Measurements from ENCODE around the gene GLYATL2.

GLYATL2 gene, protein sequence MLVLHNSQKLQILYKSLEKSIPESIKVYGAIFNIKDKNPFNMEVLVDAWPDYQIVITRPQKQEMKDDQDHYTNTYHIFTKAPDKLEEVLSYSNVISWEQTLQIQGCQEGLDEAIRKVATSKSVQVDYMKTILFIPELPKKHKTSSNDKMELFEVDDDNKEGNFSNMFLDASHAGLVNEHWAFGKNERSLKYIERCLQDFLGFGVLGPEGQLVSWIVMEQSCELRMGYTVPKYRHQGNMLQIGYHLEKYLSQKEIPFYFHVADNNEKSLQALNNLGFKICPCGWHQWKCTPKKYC

DNA sequence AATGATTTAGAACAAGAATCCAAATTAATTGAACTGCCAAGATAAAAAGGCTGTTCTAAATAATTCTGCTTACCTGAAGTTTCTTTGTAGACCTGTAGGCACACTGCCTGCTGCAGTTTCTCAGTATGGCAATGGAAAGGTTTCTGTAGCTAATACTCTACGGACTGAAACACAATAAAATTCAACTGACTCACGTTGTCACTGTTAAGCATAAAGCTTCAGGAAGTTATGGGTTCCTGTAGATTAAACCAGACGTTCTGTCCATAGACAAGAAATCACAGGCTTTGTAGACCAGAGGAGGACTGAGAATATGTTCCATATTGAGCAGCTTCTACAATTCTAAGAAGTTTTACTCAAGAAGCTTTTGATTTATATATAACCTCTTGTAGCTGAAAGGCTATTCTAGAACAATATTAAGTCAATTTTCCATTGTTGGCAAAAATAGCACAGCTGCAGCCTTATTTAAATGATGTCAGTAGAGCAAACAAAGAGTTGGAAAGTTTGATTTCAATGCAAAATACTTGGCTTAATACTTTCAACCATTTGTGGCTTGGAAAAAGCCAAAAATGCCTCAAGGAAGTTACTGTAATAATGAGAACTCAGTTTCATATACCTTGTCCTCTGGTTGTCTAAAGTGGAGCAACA is at the start of gene GLYATL2:
TSS of gene GLYATL2 (minus strand) at position 344 of the 645 bp plus-strand sequence. CDS start 5,092 bp downstream, outside the sequence.
- FAIRE-seq: no peak

DNA sequence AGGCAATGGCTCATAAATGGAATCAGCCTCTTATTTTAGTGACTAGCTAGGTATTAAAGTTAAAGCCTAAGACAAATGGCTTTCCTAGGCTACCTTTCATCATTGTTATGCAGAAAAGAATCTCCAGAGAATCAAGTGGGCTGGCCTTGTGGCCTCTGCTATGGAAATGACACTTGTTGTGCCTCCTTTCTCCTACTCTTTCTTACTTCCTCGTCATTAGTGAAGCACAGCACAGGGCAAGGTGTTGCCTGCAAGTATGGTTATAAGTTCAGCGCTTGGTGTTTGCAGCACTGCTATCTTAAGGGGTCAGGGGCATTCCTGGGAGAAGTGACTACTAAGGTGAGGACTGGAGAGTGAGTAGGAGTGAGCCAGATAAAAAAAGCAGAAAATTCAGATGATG is 49.4 kb upstream of the GLYATL2 start:
- FAIRE-seq: no peak

DNA sequence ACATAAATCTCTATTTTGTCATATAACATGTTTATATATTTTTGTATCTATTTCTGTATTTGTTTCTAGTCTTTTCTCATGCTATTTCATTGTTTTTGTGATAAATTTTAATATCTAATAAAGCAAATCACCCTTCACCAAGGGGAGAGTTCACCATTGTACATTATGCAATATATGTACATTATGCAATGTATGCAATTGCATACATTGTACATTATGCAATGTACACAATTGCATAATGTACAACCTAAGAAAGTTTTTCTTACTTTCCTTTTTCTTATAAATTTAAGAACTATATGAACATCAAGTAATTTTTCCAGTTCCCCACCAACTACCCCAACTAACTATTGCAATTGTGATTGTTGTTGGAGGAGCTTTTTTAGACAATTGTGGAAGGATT is 44.1 kb upstream of the GLYATL2 start:
- FAIRE-seq: no peak

DNA sequence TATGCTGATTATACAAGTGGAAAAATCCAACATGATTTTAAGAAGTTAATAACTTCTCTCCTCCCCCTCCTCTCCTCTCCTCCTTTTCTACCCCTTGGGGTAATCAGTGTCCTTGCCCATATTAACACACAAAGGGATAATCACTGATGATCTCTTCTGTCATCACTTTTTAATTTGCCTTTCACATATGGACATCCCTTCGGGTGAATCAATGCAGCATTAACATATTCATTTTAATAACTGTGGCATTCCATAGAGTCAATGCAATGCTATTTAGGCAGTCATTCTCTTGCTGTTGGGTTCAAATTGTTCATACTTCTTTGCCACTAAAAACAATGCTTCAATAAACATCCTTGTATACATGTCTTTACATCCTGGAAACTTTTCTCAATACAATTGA is 42.9 kb upstream of the GLYATL2 start:
- FAIRE-seq: no peak

DNA sequence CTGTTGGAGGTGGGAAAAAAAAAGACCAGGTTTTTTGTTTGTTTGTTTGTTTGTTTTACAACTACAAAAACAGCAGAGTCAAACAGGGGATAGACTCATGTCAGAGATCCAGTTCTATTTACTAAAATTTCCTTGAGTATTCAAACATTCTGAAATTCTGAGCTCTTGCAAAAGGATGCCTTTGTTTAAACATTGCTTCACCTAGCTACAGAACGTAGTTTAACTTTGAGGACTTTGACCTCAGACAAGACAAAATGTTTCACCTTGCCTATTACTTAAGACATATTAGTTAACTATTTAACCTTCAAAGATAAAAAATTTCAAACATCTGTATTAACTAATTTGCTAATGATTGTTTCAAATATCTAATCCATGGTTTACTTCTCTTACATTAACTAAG is 36.1 kb upstream of the GLYATL2 start:
- no peak for FAIRE-seq

DNA sequence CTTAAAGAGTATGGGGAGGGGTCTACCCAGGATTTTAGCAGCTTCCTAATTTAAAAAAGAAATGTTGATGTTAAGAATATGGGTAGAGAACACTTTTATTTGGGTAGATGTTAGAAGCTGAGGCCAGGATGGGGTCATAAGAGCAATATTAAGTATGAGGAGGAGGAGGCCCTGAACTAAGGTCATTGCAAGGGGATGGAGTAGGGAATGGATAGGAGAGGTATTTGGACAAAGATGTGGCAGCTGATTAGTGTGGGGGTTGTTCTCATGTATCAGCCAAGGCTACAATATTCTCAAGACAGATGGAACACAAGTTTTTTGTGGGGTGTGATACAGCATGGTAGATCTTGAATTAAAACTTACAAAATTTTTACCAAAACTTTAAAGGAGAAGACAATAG is 35.7 kb upstream of the GLYATL2 start:
- no peak for FAIRE-seq

- no peak for FAIRE-seq
Observed at GRCh38 chr11:58867556-58867955, 23.1 kb upstream of the GLYATL2 start.

DNA sequence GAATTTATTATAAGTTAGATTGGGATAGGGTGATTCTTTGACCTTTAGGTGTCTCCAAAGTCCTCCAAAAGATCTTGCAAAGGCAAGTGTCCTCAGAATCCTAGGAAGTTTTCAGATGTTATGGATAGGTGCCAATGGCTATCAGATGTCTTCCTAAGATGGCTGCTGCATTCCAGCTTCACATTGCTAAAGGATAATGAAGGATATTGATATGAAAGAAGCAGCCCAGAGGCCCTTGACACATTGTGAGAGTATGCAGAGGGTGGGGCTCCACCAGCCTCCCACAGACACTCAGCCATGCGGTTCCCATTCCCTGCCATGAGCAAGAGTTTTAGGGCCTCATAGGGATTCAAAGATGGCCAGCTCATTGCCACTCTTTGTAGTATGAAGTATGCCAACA is 22.3 kb upstream of the GLYATL2 start:
- no peak for FAIRE-seq

DNA sequence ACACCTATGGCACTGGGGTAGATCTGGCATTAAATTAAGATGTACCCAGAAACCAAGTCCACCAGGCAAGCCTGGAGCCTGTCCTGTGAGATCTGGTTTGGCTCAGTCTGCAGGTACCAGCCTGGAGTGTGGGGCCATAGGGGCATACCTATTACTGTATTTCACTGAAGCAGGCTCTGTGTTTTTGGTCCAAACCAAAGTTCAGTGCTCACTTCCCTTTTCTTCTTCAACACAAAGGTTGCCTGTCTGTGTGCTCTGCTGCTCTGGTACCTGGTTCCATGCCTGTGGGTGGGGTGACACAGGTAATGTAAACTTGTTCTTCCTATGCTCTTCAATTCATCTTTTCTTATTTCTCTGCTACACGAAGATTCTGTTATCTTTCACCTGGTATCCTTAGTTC is 19.8 kb upstream of the GLYATL2 start:
- no peak for FAIRE-seq

- FAIRE-seq: no peak
Observed at GRCh38 chr11:58863697-58864096, 19.2 kb upstream of the GLYATL2 start.

DNA sequence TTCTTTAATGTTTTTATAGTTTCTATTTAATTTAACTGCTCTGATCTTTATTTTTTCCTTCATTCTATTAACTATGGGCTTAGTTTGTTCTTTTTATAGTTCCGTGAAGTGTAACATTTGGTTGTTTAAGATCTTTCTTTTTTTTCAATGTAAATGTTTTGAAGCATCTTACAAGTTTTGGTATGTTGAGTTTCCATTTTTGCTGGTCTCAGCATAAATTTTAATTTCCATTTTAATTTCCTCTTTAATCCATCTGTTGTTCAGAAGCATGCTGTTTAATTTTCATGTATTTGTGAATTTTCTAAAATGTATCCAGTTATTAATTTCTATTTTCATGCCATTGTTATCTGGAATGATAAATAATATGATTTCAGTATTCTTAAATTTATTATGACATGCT is 17.0 kb upstream of the GLYATL2 start:
- FAIRE-seq: peak; percentile 51

GRCh38 chr11:58856806-58857205 is 12.3 kb upstream of the GLYATL2 start:
- FAIRE-seq: no peak

DNA sequence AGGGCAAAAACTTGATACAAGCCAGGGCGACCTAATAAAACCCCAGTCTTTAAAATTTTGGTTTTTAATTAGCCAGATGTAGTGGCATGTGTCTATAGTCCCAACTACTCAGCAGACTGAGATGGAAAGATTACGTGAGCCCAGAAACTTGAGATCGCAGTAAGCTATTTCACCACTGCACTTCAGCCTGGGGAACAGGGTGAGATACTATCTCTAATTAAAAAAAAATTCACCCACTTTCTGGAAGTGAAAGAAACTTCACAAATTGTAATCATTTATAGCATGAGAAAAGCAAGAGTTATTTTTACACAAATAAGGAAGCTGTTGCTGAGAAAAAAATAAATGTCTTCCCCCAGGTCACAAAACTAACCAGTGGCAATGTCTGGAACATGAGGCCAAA is 882 bp upstream of the GLYATL2 start:
- no peak for FAIRE-seq

DNA sequence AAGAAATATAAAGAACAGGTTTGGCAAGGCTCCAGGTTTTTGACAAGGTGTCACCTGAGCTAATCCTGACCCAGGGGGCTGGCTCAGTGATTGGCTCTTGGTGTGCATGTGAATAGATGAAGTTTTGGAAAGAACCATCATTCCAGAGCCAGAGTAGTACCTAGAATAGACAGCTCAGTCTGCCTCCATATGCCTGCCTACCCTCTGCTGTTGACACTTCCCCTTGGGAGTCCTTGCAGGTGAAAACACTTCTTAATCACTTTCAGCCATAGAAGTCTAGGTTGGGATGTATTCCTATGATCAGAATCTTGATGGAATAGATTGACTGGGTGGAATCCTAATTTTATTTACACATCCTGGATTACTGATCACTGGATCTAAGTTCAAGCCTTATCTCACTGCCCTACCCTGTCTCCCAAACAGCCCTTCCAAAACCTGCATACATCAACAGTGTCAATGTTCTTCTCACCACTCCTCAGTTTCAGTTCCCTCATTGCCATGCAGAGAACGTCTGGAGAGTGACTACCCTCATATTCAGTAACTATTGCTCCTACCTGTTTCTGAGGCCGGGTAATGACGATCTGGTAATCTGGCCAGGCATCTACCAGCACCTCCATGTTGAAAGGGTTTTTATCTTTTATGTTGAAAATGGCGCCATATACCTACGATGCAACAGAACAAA is 6.7 kb downstream of the GLYATL2 start:
- no peak for FAIRE-seq

- FAIRE-seq: no peak
Observed at GRCh38 chr11:58832056-58832645, 12.4 kb downstream of the GLYATL2 start.

- FAIRE-seq: no peak
Observed at GRCh38 chr11:58830673-58831301, 13.7 kb downstream of the GLYATL2 start.

GRCh38 chr11:58829786-58830185 is 14.7 kb downstream of the GLYATL2 start:
- no peak for FAIRE-seq

GRCh38 chr11:58813693-58814092 is 30.8 kb downstream of the GLYATL2 start:
- no peak for FAIRE-seq

DNA sequence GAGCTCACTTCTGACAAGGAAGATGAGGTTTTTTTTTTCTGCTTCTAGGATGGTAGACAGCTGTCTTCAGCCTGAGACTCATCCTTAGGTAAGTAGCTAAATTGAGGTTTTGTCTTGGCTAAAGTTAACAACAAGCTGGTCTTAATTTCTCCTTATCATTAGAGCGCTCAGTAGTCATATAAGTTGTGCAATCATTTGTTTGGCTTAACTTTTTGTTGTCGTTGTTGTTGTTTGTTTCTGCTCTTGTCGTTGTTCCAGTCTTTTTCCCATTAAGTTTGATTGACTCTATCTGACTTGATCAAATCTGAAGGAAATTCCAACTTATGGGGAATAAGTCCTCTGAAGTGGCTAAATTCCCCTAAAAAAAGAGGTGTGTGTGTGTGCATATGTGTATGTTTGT is 33.0 kb downstream of the GLYATL2 start:
- FAIRE-seq: no peak

GRCh38 chr11:58807343-58807742 is 37.2 kb downstream of the GLYATL2 start:
- no peak for FAIRE-seq

DNA sequence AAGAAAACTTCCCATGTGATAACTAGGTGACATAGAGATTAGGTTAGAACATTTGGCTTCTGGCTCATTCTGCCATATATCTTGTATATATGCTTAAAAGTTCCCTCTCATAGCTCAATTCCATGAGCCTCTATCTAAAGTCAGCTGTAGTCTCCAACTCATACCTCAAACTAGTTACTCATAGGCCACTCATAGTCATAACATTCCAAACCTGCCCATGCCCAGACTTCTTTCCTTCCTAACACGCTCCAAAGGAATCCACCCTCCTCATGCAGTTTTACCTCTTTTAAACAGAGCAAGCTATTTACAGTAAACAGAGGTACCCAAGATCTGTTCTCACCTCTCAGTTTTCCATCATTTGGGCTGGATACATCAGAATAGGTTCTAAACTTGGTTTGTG is 39.4 kb downstream of the GLYATL2 start:
- FAIRE-seq: no peak

DNA sequence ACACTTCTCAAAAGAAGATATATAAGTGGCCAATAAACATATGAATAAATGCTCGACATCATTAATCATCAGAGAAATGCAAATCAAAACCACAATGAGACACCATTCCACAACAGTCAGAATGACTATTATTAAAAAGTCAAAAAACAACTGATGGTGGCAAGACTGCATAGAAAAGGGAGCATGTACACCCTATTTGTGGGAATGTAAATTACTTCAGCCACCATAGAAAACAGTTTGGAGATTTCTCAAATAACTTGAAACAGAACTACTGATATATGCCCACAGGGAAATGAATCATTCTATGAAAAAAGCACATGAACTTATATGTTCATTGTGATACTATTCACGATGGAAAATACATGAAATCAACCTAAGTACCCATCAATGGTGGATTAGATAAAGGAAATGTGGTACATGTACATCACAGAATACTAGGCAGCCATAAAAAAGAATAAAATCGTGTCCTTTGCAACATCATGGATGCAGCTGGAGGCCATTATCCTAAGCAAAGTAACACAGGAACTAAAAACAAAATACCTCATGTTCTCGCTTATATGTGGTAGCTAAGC is 42.4 kb downstream of the GLYATL2 start:
- no peak for FAIRE-seq

DNA sequence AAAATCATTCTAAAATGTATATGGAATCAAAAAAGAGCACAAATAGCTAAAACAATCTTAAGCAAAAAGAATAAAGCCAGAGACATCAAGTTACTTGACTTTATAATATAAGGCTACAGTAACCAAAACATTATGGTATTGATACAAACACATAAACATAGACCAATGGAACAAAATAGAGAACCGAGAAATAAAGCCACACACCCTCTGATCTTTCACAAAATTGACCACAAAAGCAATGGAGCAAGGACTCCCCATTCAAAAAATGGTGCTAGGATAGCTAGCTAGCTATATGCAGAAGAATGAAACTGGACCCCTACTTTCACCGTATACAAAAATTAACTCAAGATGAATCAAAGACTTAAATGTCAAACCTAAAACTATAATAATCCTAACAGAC is 43.2 kb downstream of the GLYATL2 start:
- FAIRE-seq: no peak

Data from G401.6 (cell line).